HEK293 (cell line): Measurements from ENCODE around the gene HYDIN.

ENCODE experiments used
- CTCF ChIA-PET: fragments of 350-600 bp; formaldehyde crosslinking; extraction: SDS; loops from one replicate; lab custom pipeline; 2021; ENCODE audit warnings: antibody characterized with exemption; lab: Yijun Ruan, JAX
- POLR2A ChIA-PET: fragments of 300-600 bp; formaldehyde crosslinking; extraction: SDS; loops from one replicate; lab custom pipeline; 2020; ENCODE audit warnings: antibody characterized with exemption, inconsistent platforms; lab: Yijun Ruan, JAX
- H3K27ac ChIP-seq: fragments of 200-500 bp; sonication (Bioruptor generic); 2 replicates; pipeline ENCODE4 v1.5.1; 2014; ENCODE audit warnings: low read depth, low read length, control low read depth, inconsistent platforms; ENCODE audit errors: extremely low read depth
- H3K36me3 ChIP-seq, 2 experiments: fragments of 200-500 bp in 1 of 2; sonication (Bioruptor generic) in 1 of 2; 1 replicate in 1 of 2; 2 replicates in 1 of 2; pipeline ENCODE4 v1.5.1; 2014 to 2017; ENCODE audit warnings: inconsistent platforms in 2 of 2, low read length in 2 of 2; ENCODE audit not compliant: control insufficient read depth in 2 of 2, insufficient read depth in 1 of 2
- H3K4me1 ChIP-seq: fragments of 200-500 bp; sonication (Bioruptor generic); 2 replicates; pipeline ENCODE4 v1.5.1; 2014; ENCODE audit warnings: mild to moderate bottlenecking, low read length, inconsistent platforms; ENCODE audit not compliant: control insufficient read depth, insufficient read depth
- H3K4me3 ChIP-seq: 2 replicates; pipeline ENCODE4 v1.5.1; 2011; ENCODE audit warnings: low read depth, mild to moderate bottlenecking, control low read depth, low read length, moderate library complexity
- H3K9me3 ChIP-seq: fragments of 200-500 bp; sonication (Bioruptor generic); 2 replicates; pipeline ENCODE4 v1.5.1; 2014; ENCODE audit warnings: low read depth, low read length, inconsistent platforms; ENCODE audit not compliant: control insufficient read depth, insufficient read depth
- BCL11B ChIP-seq: fragments of 450-650 bp; formaldehyde crosslinking; IDR thresholded peaks from 2 replicates; pipeline ENCODE4 v1.5.1; 2016; ENCODE audit warnings: low read depth, missing biosample characterization, missing genetic modification characterization
- KLF1 ChIP-seq: fragments of 450-650 bp; formaldehyde crosslinking; IDR thresholded peaks from 2 replicates; pipeline ENCODE4 v1.5.1; 2016; ENCODE audit warnings: missing biosample characterization, missing genetic modification characterization
- REPIN1 ChIP-seq: fragments of 450-650 bp; formaldehyde crosslinking; IDR thresholded peaks from 2 replicates; pipeline ENCODE4 v1.5.1; 2017; ENCODE audit warnings: missing biosample characterization, missing genetic modification characterization, low read depth
- SP3 ChIP-seq: fragments of 450-650 bp; formaldehyde crosslinking; IDR thresholded peaks from 2 replicates; pipeline ENCODE4 v1.5.1; 2016; ENCODE audit warnings: missing biosample characterization, missing genetic modification characterization
- SP7 ChIP-seq: fragments of 450-650 bp; formaldehyde crosslinking; IDR thresholded peaks from 2 replicates; pipeline ENCODE4 v1.5.1; 2016; ENCODE audit warnings: missing biosample characterization, missing genetic modification characterization
- ZBTB17 ChIP-seq: fragments of 450-650 bp; formaldehyde crosslinking; IDR thresholded peaks from 2 replicates; pipeline ENCODE4 v1.5.1; 2016; ENCODE audit warnings: missing biosample characterization, missing genetic modification characterization
- ZBTB7A ChIP-seq: fragments of 450-650 bp; formaldehyde crosslinking; IDR thresholded peaks from 2 replicates; pipeline ENCODE4 v1.5.1; 2016; ENCODE audit warnings: low read depth, missing biosample characterization, missing genetic modification characterization
- ZFHX2 ChIP-seq: fragments of 450-650 bp; formaldehyde crosslinking; conservative IDR thresholded peaks from 2 replicates; pipeline ENCODE4 v1.5.1; 2016; ENCODE audit warnings: missing biosample characterization, missing genetic modification characterization
- ZFP69B ChIP-seq: fragments of 450-650 bp; formaldehyde crosslinking; IDR thresholded peaks from 2 replicates; pipeline ENCODE4 v1.5.1; 2016; ENCODE audit warnings: missing biosample characterization, missing genetic modification characterization
- ZNF223 ChIP-seq: fragments of 450-650 bp; formaldehyde crosslinking; IDR thresholded peaks from 2 replicates; pipeline ENCODE4 v1.5.1; 2016; ENCODE audit warnings: missing biosample characterization, missing genetic modification characterization
- ZNF239 ChIP-seq: fragments of 450-650 bp; formaldehyde crosslinking; IDR thresholded peaks from 2 replicates; pipeline ENCODE4 v1.5.1; 2016; ENCODE audit warnings: missing biosample characterization, missing genetic modification characterization
- ZNF266 ChIP-seq: fragments of 450-650 bp; formaldehyde crosslinking; IDR thresholded peaks from 2 replicates; pipeline ENCODE4 v1.5.1; 2016; ENCODE audit warnings: missing biosample characterization, missing genetic modification characterization, low read depth
- ZNF501 ChIP-seq: fragments of 450-650 bp; formaldehyde crosslinking; IDR thresholded peaks from 2 replicates; pipeline ENCODE4 v1.5.1; 2016; ENCODE audit warnings: missing biosample characterization, missing genetic modification characterization
- ZNF514 ChIP-seq: fragments of 450-650 bp; formaldehyde crosslinking; IDR thresholded peaks from 2 replicates; pipeline ENCODE4 v1.5.1; 2016; ENCODE audit warnings: missing biosample characterization, missing genetic modification characterization
- ZNF621 ChIP-seq: fragments of 450-650 bp; formaldehyde crosslinking; IDR thresholded peaks from 2 replicates; pipeline ENCODE4 v1.5.1; 2017; ENCODE audit warnings: missing biosample characterization, missing genetic modification characterization
- ZNF654 ChIP-seq: fragments of 450-650 bp; formaldehyde crosslinking; IDR thresholded peaks from 2 replicates; pipeline ENCODE4 v1.5.1; 2016; ENCODE audit warnings: low read depth, missing biosample characterization, missing genetic modification characterization
- ZNF701 ChIP-seq: fragments of 450-650 bp; formaldehyde crosslinking; IDR thresholded peaks from 2 replicates; pipeline ENCODE4 v1.5.1; 2016; ENCODE audit warnings: missing biosample characterization, missing genetic modification characterization
- ZNF785 ChIP-seq: fragments of 450-650 bp; formaldehyde crosslinking; IDR thresholded peaks from 2 replicates; pipeline ENCODE4 v1.5.1; 2016; ENCODE audit warnings: missing biosample characterization, missing genetic modification characterization
- ZNF791 ChIP-seq: fragments of 450-650 bp; formaldehyde crosslinking; IDR thresholded peaks from 2 replicates; pipeline ENCODE4 v1.5.1; 2016; ENCODE audit warnings: missing biosample characterization, missing genetic modification characterization
- TF ChIP-seq, protein P1 (sequence below): fragments of 450-650 bp; IDR thresholded peaks from 2 replicates; pipeline ENCODE4 v1.5.1; 2018; ENCODE audit warnings: missing biosample characterization, missing genetic modification characterization
- TF ChIP-seq, protein P2 (sequence below): fragments of 450-650 bp; formaldehyde crosslinking; IDR thresholded peaks from 2 replicates; pipeline ENCODE4 v1.5.1; 2016; ENCODE audit warnings: missing biosample characterization, missing genetic modification characterization
- TF ChIP-seq, protein P3 (sequence below): fragments of 450-650 bp; formaldehyde crosslinking; IDR thresholded peaks from 2 replicates; pipeline ENCODE4 v1.5.1; 2016; ENCODE audit warnings: missing biosample characterization, missing genetic modification characterization
- TF ChIP-seq, protein P4 (sequence below): fragments of 450-650 bp; formaldehyde crosslinking; IDR thresholded peaks from 2 replicates; pipeline ENCODE4 v1.5.1; 2016; ENCODE audit warnings: missing biosample characterization, missing genetic modification characterization, borderline replicate concordance
- TF ChIP-seq, protein P5 (sequence below): fragments of 450-650 bp; formaldehyde crosslinking; IDR thresholded peaks from 2 replicates; pipeline ENCODE4 v1.5.1; 2016; ENCODE audit warnings: missing biosample characterization, missing genetic modification characterization
- TF ChIP-seq, protein P6 (sequence below): fragments of 450-650 bp; formaldehyde crosslinking; IDR thresholded peaks from 2 replicates; pipeline ENCODE4; 2016; ENCODE audit warnings: missing biosample characterization, missing genetic modification characterization

Gene HYDIN

DNA sequence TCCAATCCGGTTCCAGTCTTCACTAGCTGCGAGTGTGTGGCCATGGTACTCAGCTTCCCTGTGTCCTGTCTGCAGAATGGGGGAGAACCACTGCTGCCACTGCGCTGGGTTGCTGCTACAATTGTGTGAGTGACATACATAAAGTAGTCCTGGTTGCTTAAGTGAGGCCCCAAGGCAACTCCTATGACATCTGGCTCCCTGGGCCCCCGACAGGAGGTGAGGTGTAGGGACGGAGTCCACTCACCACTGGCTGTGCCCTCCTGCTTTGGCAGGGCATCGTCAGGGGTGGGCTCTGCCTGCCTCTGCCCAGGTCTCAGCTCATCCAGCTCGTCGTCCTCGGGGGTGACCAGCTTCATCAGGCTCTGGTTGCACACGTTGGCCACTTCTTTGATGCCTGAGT lies 450.0 kb downstream of the HYDIN start:
- TF ChIP-seq ZNF501 (tag by site-specific recombination) (no peak), REPIN1 (tag by site-specific recombination) (no peak), ZNF223 (tag by site-specific recombination) (no peak), SP3 (tag by site-specific recombination) (no peak), ZNF621 (tag by site-specific recombination) (no peak), ZBTB17 (tag by site-specific recombination) (no peak), ZBTB7A (no peak), ZNF654 (tag by site-specific recombination) (no peak), ZNF785 (tag by site-specific recombination) (no peak), ZFP69B (tag by site-specific recombination) (no peak), ZNF239 (tag by site-specific recombination) (no peak), ZNF701 (tag by site-specific recombination) (no peak)
- TF ChIP-seq, protein P1, sequence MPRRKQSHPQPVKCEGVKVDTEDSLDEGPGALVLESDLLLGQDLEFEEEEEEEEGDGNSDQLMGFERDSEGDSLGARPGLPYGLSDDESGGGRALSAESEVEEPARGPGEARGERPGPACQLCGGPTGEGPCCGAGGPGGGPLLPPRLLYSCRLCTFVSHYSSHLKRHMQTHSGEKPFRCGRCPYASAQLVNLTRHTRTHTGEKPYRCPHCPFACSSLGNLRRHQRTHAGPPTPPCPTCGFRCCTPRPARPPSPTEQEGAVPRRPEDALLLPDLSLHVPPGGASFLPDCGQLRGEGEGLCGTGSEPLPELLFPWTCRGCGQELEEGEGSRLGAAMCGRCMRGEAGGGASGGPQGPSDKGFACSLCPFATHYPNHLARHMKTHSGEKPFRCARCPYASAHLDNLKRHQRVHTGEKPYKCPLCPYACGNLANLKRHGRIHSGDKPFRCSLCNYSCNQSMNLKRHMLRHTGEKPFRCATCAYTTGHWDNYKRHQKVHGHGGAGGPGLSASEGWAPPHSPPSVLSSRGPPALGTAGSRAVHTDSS (tag by site-specific recombination), result no peak
- TF ChIP-seq, protein P2, sequence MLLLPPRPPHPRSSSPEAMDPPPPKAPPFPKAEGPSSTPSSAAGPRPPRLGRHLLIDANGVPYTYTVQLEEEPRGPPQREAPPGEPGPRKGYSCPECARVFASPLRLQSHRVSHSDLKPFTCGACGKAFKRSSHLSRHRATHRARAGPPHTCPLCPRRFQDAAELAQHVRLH (tag by site-specific recombination), result no peak
- TF ChIP-seq, protein P3, sequence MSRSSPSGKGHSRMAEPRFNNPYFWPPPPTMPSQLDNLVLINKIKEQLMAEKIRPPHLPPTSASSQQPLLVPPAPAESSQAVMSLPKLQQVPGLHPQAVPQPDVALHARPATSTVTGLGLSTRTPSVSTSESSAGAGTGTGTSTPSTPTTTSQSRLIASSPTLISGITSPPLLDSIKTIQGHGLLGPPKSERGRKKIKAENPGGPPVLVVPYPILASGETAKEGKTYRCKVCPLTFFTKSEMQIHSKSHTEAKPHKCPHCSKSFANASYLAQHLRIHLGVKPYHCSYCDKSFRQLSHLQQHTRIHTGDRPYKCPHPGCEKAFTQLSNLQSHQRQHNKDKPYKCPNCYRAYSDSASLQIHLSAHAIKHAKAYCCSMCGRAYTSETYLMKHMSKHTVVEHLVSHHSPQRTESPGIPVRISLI (tag by site-specific recombination), result no peak
- TF ChIP-seq, protein P4, sequence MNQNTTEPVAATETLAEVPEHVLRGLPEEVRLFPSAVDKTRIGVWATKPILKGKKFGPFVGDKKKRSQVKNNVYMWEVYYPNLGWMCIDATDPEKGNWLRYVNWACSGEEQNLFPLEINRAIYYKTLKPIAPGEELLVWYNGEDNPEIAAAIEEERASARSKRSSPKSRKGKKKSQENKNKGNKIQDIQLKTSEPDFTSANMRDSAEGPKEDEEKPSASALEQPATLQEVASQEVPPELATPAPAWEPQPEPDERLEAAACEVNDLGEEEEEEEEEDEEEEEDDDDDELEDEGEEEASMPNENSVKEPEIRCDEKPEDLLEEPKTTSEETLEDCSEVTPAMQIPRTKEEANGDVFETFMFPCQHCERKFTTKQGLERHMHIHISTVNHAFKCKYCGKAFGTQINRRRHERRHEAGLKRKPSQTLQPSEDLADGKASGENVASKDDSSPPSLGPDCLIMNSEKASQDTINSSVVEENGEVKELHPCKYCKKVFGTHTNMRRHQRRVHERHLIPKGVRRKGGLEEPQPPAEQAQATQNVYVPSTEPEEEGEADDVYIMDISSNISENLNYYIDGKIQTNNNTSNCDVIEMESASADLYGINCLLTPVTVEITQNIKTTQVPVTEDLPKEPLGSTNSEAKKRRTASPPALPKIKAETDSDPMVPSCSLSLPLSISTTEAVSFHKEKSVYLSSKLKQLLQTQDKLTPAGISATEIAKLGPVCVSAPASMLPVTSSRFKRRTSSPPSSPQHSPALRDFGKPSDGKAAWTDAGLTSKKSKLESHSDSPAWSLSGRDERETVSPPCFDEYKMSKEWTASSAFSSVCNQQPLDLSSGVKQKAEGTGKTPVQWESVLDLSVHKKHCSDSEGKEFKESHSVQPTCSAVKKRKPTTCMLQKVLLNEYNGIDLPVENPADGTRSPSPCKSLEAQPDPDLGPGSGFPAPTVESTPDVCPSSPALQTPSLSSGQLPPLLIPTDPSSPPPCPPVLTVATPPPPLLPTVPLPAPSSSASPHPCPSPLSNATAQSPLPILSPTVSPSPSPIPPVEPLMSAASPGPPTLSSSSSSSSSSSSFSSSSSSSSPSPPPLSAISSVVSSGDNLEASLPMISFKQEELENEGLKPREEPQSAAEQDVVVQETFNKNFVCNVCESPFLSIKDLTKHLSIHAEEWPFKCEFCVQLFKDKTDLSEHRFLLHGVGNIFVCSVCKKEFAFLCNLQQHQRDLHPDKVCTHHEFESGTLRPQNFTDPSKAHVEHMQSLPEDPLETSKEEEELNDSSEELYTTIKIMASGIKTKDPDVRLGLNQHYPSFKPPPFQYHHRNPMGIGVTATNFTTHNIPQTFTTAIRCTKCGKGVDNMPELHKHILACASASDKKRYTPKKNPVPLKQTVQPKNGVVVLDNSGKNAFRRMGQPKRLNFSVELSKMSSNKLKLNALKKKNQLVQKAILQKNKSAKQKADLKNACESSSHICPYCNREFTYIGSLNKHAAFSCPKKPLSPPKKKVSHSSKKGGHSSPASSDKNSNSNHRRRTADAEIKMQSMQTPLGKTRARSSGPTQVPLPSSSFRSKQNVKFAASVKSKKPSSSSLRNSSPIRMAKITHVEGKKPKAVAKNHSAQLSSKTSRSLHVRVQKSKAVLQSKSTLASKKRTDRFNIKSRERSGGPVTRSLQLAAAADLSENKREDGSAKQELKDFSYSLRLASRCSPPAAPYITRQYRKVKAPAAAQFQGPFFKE (tag by site-specific recombination), result no peak
- TF ChIP-seq, all 188 proteins: peak for 0
- H3K4me1 ChIP-seq, result no peaks in the 10 kb centered on the region
- H3K9me3 ChIP-seq, result no peaks in the 10 kb centered on the region
- H3K27ac ChIP-seq, result no peak overlapping the region
- POLR2A ChIA-PET, result no interaction called here
- peaks cover 4 to 68% of the 10 kb centered on the region in 2 experiments; a peak in 2 of 3 replicates for H3K36me3 ChIP-seq
- H3K4me3 ChIP-seq, result no peak overlapping the region
- CTCF ChIA-PET, result interaction anchor here (1.0 to 3.2 kb wide), 2 partner anchors 10 to 127 kb away, joined by 4 to 18 read pairs; no protein-coding TSS in a partner anchor

DNA sequence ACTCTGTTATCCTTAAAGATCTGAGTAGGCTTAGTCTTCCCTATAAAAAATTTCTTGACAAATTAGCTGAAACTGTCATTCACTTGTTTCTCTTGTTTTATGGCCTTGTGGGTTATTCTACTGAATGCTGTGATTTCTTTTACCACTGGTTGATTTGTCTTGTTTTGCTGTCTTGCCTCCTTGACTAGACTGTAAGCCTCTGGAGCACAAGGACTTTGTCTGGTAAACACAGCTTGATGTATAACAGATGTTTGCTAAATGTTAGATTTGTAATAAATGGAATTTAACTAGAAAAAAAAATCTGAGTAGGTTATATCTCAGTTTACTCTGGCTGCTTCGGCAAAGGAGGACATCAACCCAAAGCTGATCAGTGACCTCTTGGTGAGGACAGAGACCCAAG lies 451.2 kb downstream of the HYDIN start:
- Histone ChIP-seq H3K27ac (no peak overlapping the region), H3K36me3 (peaks cover 4 to 57% of the 10 kb centered on the region in 2 experiments; a peak in 2 of 3 replicates), H3K4me1 (no peaks in the 10 kb centered on the region), H3K9me3 (no peaks in the 10 kb centered on the region), H3K4me3 (no peak overlapping the region)
- ChIA-PET POLR2A (interaction anchor here (1.9 kb wide), 1 partner anchor 22 kb away, joined by 7 read pairs; the partner anchor contains the start of gene VAC14), CTCF (interaction anchor here (0.6 to 3.2 kb wide), 6 partner anchors 9 to 1177 kb away, joined by 3 to 18 read pairs (median 4); no protein-coding TSS in a partner anchor)
- no peak for TF ChIP-seq ZFHX2 (tag by site-specific recombination)
- TF ChIP-seq ZNF791 (tag by site-specific recombination), result no peak
- no peak for TF ChIP-seq KLF1
- TF ChIP-seq, protein P5, sequence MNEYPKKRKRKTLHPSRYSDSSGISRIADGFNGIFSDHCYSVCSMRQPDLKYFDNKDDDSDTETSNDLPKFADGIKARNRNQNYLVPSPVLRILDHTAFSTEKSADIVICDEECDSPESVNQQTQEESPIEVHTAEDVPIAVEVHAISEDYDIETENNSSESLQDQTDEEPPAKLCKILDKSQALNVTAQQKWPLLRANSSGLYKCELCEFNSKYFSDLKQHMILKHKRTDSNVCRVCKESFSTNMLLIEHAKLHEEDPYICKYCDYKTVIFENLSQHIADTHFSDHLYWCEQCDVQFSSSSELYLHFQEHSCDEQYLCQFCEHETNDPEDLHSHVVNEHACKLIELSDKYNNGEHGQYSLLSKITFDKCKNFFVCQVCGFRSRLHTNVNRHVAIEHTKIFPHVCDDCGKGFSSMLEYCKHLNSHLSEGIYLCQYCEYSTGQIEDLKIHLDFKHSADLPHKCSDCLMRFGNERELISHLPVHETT (tag by site-specific recombination), result no peak
- no peak for TF ChIP-seq ZNF223 (tag by site-specific recombination)
- TF ChIP-seq, protein P6, sequence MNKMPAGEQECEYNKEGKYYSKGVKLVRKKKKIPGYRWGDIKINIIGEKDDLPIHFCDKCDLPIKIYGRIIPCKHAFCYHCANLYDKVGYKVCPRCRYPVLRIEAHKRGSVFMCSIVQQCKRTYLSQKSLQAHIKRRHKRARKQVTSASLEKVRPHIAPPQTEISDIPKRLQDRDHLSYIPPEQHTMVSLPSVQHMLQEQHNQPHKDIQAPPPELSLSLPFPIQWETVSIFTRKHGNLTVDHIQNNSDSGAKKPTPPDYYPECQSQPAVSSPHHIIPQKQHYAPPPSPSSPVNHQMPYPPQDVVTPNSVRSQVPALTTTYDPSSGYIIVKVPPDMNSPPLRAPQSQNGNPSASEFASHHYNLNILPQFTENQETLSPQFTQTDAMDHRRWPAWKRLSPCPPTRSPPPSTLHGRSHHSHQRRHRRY (tag by site-specific recombination), result no peak
- no peak for TF ChIP-seq ZNF266 (tag by site-specific recombination)
- TF ChIP-seq SP7 (tag by site-specific recombination), result no peak
- no peak for TF ChIP-seq ZNF514
- no peak for TF ChIP-seq BCL11B
